Neural progenitor cell (in vitro differentiated cells): ENCODE measurements around the gene KLHL29. TPM values are rescaled to one million over a fixed set of nuclear protein-coding genes. Genes with fewer than 3 reads are reported as not detected.
A peak's percentile ranks its signal among the peaks of the same experiment; 100 is the strongest.

Experiments used
- DNase-seq: peaks from one replicate; pipeline ENCODE4 v3.0.0-alpha.2; 2016; ENCODE audit warnings: low spot score
- H2AFZ ChIP-seq: fragments of 200-600 bp; sonication (generic); replicated peaks from 2 replicates; pipeline ENCODE4 v1.6.1; 2016; ENCODE audit warnings: antibody characterized with exemption
- H3F3A ChIP-seq: fragments of 200-600 bp; sonication (generic); 2 replicates; pipeline ENCODE4 v1.6.1; 2016; ENCODE audit warnings: antibody characterized with exemption, low read depth
- H3K27ac ChIP-seq: fragments of 200-600 bp; sonication (generic); 2 replicates; pipeline ENCODE4 v1.5.1; 2016; ENCODE audit warnings: mild to moderate bottlenecking
- H3K27me3 ChIP-seq: fragments of 200-600 bp; sonication (generic); 2 replicates; pipeline ENCODE4 v1.6.1; 2016; ENCODE audit warnings: mild to moderate bottlenecking, moderate library complexity
- H3K36me3 ChIP-seq: fragments of 200-600 bp; sonication (generic); 2 replicates; pipeline ENCODE4 v1.5.1; 2016
- H3K4me1 ChIP-seq: fragments of 200-600 bp; sonication (generic); 2 replicates; pipeline ENCODE4 v1.6.1; 2016; ENCODE audit warnings: mixed run types
- H3K4me2 ChIP-seq: fragments of 200-600 bp; sonication (generic); 2 replicates; pipeline ENCODE4 v1.6.1; 2016
- H3K4me3 ChIP-seq: fragments of 200-600 bp; sonication (generic); 2 replicates; pipeline ENCODE4 v1.5.1; 2016
- H3K79me2 ChIP-seq: fragments of 200-600 bp; sonication (generic); 2 replicates; pipeline ENCODE4 v1.6.1; 2016; ENCODE audit warnings: low read depth
- H3K9ac ChIP-seq: fragments of 200-600 bp; sonication (generic); 2 replicates; pipeline ENCODE4 v1.6.1; 2016
- H3K9me3 ChIP-seq: fragments of 200-600 bp; sonication (generic); 2 replicates; pipeline ENCODE4 v1.5.1; 2016; ENCODE audit warnings: low read depth
- H4K20me1 ChIP-seq: fragments of 200-600 bp; sonication (generic); 2 replicates; pipeline ENCODE4 v1.6.1; 2016; ENCODE audit warnings: low read depth
- H3K27ac Mint-ChIP-seq: 3 replicates; pipeline ENCODE4 v1.8.0; 2021; ENCODE audit warnings: mixed read lengths
- H3K27me3 Mint-ChIP-seq: 2 replicates; pipeline ENCODE4 v1.8.0; 2022; ENCODE audit warnings: low read depth, mild to moderate bottlenecking, inconsistent platforms, moderate library complexity, mixed read lengths; ENCODE audit not compliant: insufficient read depth
- H3K36me3 Mint-ChIP-seq: 3 replicates; pipeline ENCODE4 v1.8.0; 2021; ENCODE audit warnings: mixed read lengths
- H3K4me1 Mint-ChIP-seq: 3 replicates; pipeline ENCODE4 v1.8.0; 2021; ENCODE audit warnings: mixed read lengths
- H3K4me3 Mint-ChIP-seq: 3 replicates; pipeline ENCODE4 v1.8.0; 2021; ENCODE audit warnings: mild to moderate bottlenecking, moderate library complexity, mixed read lengths
- H3K9me3 Mint-ChIP-seq: 3 replicates; pipeline ENCODE4 v1.8.0; 2020; ENCODE audit warnings: mixed read lengths
- CTCF ChIP-seq: fragments of 200-600 bp; sonication (generic); IDR thresholded peaks from 2 replicates; pipeline ENCODE4 v1.5.1; 2017; ENCODE audit warnings: antibody characterized with exemption, mild to moderate bottlenecking
- EZH2 ChIP-seq: fragments of 200-600 bp; sonication (generic); IDR thresholded peaks from 2 replicates; pipeline ENCODE4 v1.6.1; 2017; ENCODE audit warnings: antibody characterized with exemption, mild to moderate bottlenecking, moderate library complexity
- EZH2phosphoT487 ChIP-seq: fragments of 200-600 bp; sonication (generic); IDR thresholded peaks from 2 replicates; pipeline ENCODE4 v1.6.1; 2017; ENCODE audit warnings: antibody characterized with exemption
- total RNA-seq: library from RNA; depleted of rRNA; stranded (reverse); fragments of >200 nt; gene quantifications from 2 replicates; pipeline ENCODE4 v1.2.3, GENCODE V29; 2015; ENCODE audit warnings: low replicate concordance

Gene KLHL29
- total RNA-seq, 1 donor from 2014 or later = 1.6 TPM

DNA sequence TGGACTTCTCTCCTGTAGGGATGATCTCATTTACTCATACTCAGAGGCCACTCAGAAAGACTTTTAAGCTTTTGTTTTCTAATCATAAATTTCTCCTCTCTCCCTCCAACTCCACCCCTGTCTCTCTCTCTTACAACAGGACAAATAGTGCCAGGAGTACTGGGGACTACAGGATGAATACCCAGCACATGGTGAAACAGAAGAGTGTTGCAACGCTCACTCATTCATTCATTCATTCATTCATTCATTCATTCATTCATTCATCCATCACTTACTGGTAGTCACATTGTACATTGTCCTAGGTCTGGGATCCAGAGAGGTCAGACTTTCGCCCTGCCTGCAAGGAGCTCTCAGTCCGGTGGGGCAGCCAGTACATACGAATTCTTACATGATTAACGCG, 97.6 kb downstream of the KLHL29 start:
- peaks cover 4% of the 10 kb centered on the region for H3K27me3 Mint-ChIP-seq
- TF ChIP-seq CTCF (no peak), EZH2 (no peak), EZH2phosphoT487 (no peak)
- no peaks in the 10 kb centered on the region for H3K9me3 Mint-ChIP-seq
- H3K9ac ChIP-seq = no peak overlapping the region
- no peak overlapping the region for H2AFZ ChIP-seq
- no peaks in the 10 kb centered on the region for H3K36me3 Mint-ChIP-seq
- no peaks in the 10 kb centered on the region for H4K20me1 ChIP-seq
- no peaks in the 10 kb centered on the region for H3K27me3 ChIP-seq
- no peak overlapping the region for H3K4me3 ChIP-seq
- H3K27ac Mint-ChIP-seq = no peak overlapping the region
- DNase-seq = no peak
- H3K4me1 ChIP-seq = peaks cover 14% of the 10 kb centered on the region
- peaks cover 8% of the 10 kb centered on the region for H3F3A ChIP-seq
- H3K79me2 ChIP-seq = no peaks in the 10 kb centered on the region
- no peak overlapping the region for H3K4me2 ChIP-seq
- H3K36me3 ChIP-seq = no peaks in the 10 kb centered on the region
- H3K4me1 Mint-ChIP-seq = peaks cover 79% of the 10 kb centered on the region
- H3K27ac ChIP-seq = no peak overlapping the region
- no peak overlapping the region for H3K4me3 Mint-ChIP-seq
- no peaks in the 10 kb centered on the region for H3K9me3 ChIP-seq

- no peaks in the 10 kb centered on the region for H4K20me1 ChIP-seq
- no peaks in the 10 kb centered on the region for H3F3A ChIP-seq
- H3K27me3 ChIP-seq = no peaks in the 10 kb centered on the region
- no peaks in the 10 kb centered on the region for H3K79me2 ChIP-seq
- H3K4me1 ChIP-seq = peaks cover 12% of the 10 kb centered on the region
- Mint-ChIP-seq H3K27ac (peak overlapping the region; percentile 48), H3K9me3 (no peaks in the 10 kb centered on the region), H3K4me1 (peaks cover 78% of the 10 kb centered on the region), H3K36me3 (no peaks in the 10 kb centered on the region), H3K27me3 (peaks cover 4% of the 10 kb centered on the region), H3K4me3 (no peak overlapping the region)
- no peak for DNase-seq
- no peak overlapping the region for H3K4me2 ChIP-seq
- no peak overlapping the region for H2AFZ ChIP-seq
- H3K27ac ChIP-seq = no peak overlapping the region
- TF ChIP-seq EZH2 = no peak
- TF ChIP-seq CTCF = no peak
- TF ChIP-seq EZH2phosphoT487 = no peak
- no peak overlapping the region for H3K9ac ChIP-seq
- no peak overlapping the region for H3K4me3 ChIP-seq
- no peaks in the 10 kb centered on the region for H3K36me3 ChIP-seq
- H3K9me3 ChIP-seq = no peaks in the 10 kb centered on the region
These were observed 98.8 kb downstream of the KLHL29 start for GRCh38 chr2:23483791-23484190.

- Mint-ChIP-seq H3K27me3 (peaks cover 4% of the 10 kb centered on the region), H3K9me3 (no peaks in the 10 kb centered on the region), H3K4me3 (no peak overlapping the region), H3K4me1 (peaks cover 75% of the 10 kb centered on the region), H3K36me3 (no peaks in the 10 kb centered on the region), H3K27ac (no peak overlapping the region)
- no peak for DNase-seq
- no peak overlapping the region for H3K9ac ChIP-seq
- TF ChIP-seq EZH2phosphoT487 (no peak), EZH2 (no peak), CTCF (no peak)
- H3K4me1 ChIP-seq = peaks cover 10% of the 10 kb centered on the region
- no peak overlapping the region for H3K4me2 ChIP-seq
- H2AFZ ChIP-seq = no peak overlapping the region
- H3F3A ChIP-seq = no peaks in the 10 kb centered on the region
- H3K27ac ChIP-seq = no peak overlapping the region
- H3K79me2 ChIP-seq = no peaks in the 10 kb centered on the region
- no peak overlapping the region for H3K4me3 ChIP-seq
- H3K9me3 ChIP-seq = no peaks in the 10 kb centered on the region
- H3K27me3 ChIP-seq = no peaks in the 10 kb centered on the region
- H3K36me3 ChIP-seq = no peaks in the 10 kb centered on the region
- H4K20me1 ChIP-seq = no peaks in the 10 kb centered on the region
These were observed 99.3 kb downstream of the KLHL29 start for GRCh38 chr2:23484275-23484674.

DNA sequence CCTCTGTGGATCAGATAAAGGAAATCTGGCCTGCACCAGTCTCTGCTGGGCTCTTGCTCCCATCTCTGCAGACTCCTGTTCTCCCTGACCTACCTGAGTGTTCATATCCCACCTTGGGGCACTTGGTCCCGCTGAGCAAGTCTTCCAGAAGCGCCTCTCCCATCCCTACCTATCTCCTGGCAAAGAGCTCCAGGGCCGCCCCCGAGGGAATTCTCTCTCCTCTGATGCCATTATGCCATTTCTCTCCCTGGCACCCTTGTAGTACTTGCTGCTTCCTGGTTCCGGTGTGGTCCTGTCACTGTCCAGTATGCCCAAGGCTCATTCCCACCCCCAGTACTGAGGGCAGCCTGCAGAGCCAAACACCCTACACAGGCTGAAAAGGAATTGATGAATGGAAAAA, 99.8 kb downstream of the KLHL29 start:
- Histone ChIP-seq H3K79me2 (no peaks in the 10 kb centered on the region), H3K27me3 (no peaks in the 10 kb centered on the region), H4K20me1 (no peaks in the 10 kb centered on the region), H3K4me2 (no peak overlapping the region), H3K4me1 (peaks cover 14% of the 10 kb centered on the region), H3F3A (no peaks in the 10 kb centered on the region), H3K36me3 (no peaks in the 10 kb centered on the region), H3K9ac (no peak overlapping the region), H3K4me3 (no peak overlapping the region), H3K9me3 (no peaks in the 10 kb centered on the region), H2AFZ (no peak overlapping the region), H3K27ac (no peak overlapping the region)
- H3K4me3 Mint-ChIP-seq = no peak overlapping the region
- no peak overlapping the region for H3K27ac Mint-ChIP-seq
- peaks cover 7% of the 10 kb centered on the region for H3K27me3 Mint-ChIP-seq
- no peaks in the 10 kb centered on the region for H3K36me3 Mint-ChIP-seq
- DNase-seq = no peak
- TF ChIP-seq EZH2phosphoT487 = no peak
- no peak for TF ChIP-seq CTCF
- TF ChIP-seq EZH2 = no peak
- no peaks in the 10 kb centered on the region for H3K9me3 Mint-ChIP-seq
- H3K4me1 Mint-ChIP-seq = peaks cover 75% of the 10 kb centered on the region
